HG03520 (cell line): Measurements from ENCODE around the gene CASP4.
"Not testable (repeated sequence)": the region's sequence is repeated elsewhere in the genome, so short reads cannot be mapped to it uniquely, and the experiment has no call there.

Source experiments
- ATAC-seq: cut with Tn5 transposase; IDR thresholded peaks from one replicate; pipeline ENCODE4 v1.9.1; 2021; ENCODE audit warnings: mild to moderate bottlenecking, moderate library complexity; ENCODE audit not compliant: unreplicated experiment

The CASP4 gene

DNA sequence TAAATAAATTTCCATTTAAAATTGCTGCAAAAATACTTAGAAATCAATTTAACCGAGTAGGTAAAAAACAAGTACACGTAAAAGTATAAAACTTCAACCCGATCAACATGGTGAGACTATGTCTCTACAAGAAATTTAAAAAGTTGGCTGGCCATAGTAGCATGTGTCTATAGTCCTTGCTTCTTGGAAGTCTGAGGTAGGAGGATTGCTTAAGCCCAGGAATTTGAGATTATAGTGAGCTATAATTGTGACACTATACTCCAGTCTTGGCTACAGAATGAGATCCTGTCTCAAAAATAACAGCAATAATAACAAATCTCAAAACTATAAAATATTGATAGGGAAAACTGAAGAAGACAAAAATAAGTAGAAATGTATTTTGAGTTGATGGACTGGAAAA is 11.1 kb downstream of the CASP4 start:
- ATAC-seq = no peak

DNA sequence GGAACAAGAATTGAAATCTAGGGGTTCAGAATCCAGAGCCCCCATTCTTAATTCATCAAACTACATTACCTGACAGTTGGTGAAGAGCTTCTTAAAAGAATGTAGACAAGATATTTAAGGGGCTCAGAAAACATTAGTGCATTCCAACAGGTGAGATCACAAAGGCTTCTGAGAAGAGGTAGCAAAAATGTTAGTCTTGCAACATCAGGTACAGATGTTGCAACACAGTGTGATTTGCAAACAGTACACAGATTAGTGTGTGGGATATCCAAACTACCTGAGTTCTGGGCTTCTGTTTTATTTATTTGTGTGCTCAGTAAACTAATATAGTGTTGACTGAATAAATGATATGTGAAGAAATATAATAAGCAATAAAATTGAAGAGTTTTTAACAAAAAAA is 11.8 kb downstream of the CASP4 start:
- no peak for ATAC-seq

DNA sequence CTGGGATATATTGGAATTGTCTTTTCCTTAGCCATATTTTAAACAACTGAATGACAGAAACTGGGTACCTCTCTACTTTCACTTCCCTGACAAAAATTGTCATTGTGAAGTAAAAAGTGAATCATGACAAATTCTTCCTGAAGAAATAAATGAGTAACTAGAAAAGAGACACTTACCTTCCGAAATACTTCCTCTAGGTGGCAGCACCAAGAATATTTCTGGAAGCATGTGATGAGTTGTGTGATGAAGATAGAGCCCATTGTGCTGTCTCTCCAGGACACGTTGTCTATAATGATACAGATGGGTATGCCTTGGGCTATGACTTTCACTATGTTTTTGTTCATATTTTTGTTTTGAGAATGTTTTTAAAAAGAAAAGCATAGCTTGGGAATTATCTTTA is 21.5 kb downstream of the CASP4 start:
- peak; percentile 95 for ATAC-seq

DNA sequence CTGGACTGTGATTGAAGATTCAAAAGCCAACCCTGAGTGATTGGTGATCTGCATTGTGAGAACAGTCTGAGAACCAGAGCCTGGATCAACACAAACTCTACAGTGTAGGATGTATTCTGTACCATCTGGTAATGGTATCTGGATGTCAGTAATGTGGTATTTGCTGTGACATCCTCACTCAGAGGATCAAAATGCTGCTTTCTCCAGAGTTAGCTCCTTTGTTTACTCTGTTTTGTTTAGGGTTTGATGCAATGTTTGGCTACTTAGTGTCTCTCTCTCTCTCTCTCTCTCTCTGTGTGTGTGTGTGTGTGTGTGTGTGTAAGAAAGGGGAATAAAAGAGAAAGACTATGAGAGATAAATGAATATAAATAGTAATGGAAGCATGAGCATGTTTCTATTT is 24.3 kb downstream of the CASP4 start:
- no peak for ATAC-seq

DNA sequence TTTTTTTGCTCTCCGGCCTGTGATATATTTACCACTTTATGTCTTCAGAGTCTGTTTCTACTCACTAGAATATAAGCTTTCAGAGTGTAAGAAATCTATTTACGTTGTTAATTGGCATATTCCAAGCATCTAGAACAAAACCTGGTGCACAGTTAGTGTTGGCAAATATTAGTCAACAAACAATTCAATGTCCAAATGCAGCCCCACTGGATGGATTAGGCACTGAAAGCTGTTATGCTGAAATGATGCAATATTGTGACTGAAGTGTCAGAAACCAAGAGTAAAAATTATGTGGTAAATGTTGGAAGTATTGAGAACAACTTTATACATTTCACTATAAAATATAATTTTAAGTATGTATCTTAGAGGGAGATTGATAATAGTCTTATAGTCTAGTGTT is 24.8 kb downstream of the CASP4 start:
- no peak for ATAC-seq

DNA sequence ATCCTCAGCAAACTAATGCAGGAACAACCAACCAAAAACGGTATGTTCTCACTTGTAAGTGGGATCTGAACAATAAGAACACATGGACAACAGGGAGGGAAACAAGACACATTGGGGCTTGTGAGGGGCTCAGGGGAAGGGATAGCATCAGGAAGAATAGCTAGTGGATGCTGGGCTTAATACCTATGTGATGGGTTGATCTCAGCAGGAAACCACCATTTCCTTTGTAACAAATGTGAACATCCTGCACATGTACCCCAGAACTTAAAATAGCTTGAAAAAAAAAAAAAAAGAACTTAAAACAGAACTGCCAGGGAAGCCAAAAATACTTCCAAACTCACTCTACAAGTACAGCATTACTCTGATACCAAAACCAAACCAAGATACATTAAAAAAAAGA is 33.8 kb downstream of the CASP4 start:
- no peak for ATAC-seq

DNA sequence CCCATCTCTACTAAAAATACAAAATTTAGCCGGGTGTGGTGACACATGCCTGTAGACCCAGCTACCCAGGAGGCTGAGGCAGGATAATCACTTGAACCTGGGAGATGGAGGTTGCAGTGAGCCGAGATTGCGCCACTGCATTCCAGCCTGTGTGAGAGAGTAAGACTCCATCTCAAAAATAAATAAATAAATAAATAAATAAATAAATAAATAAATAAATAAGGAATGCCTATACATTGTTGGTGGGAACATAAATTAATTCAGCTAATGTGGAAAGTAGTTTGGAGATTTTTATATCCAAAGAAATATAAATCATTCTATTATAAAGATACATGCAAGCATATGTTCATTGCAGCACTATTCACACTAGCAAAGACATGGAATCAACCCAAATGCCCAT is 34.3 kb downstream of the CASP4 start:
- not testable (repeated sequence) for ATAC-seq

DNA sequence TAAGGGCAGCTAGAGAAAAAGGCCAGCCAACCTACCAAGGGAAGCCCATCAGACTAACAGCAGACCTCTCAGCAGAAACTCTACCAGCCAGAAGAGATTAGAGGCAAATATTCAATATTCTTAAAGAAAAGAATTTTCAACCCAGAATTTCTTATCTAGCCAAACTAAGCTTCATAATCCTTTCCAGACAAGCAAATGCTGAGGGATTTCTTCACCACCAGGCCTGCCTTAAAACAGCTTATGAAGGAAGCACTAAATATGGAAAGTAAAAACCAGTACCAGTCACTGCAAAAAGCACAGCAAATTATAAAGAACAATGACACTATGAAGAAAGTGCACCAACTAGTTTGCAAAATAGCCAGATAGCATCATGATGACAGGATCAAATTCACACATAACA is 39.6 kb downstream of the CASP4 start:
- no peak for ATAC-seq

DNA sequence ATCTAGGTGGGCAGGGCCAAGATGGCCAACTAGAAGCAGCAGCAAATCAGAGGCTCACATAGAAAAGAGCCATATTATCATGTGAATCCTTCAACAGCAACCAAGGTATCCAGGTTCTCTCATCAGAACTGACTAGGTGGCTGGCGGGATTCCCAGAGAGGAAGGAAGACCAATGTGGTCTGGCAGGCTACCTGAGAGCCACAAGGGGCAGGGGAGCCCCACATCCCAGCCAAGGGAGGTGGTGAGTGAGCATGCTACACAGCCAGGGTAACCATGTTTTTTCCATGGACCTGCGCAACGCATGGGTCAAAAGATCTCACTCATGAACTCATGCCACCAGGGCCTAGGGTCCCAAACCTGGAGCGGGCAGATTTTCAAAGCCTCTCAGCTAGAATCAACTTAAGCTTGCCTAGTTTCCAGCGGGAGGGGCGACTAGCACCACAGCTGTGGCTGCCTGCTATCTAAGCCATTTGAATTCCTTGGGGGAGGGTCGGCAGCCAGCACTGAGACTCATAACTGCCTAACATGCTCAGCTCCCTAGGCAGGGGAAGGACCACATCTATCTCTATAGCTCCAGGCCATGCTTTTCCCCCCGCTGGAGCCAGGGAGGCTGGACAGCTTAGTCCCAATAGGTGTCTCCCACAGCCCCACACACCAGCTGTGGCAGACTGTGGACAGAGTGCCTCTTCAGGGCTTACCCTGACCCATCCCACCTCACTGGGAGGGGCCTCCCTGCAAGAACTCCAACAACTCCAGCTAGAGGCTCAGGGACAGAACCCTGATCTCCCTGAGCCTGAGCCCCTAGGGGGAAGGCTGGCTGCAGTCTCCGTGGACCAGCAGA is 41.4 kb downstream of the CASP4 start:
- no peak for ATAC-seq

DNA sequence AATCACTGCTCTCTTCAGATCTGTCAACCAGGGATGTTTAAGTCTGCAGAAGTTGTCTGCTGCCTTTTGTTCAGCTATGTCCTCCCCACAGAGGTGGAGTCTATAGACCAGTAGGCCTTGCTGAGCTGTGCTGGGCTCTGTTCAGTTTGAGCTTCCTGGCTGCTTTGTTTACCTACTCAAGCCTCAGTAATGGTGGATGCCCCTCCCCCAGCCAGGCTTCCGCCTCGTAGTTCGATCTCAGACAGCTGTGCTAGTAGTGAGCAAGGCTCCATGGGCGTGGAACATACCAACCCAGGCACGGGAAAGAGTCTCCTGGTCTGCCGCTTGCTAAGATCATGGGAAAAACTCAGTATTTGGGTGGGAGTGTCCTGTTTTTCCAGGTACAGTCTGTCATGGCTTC is 42.5 kb downstream of the CASP4 start:
- no peak for ATAC-seq

DNA sequence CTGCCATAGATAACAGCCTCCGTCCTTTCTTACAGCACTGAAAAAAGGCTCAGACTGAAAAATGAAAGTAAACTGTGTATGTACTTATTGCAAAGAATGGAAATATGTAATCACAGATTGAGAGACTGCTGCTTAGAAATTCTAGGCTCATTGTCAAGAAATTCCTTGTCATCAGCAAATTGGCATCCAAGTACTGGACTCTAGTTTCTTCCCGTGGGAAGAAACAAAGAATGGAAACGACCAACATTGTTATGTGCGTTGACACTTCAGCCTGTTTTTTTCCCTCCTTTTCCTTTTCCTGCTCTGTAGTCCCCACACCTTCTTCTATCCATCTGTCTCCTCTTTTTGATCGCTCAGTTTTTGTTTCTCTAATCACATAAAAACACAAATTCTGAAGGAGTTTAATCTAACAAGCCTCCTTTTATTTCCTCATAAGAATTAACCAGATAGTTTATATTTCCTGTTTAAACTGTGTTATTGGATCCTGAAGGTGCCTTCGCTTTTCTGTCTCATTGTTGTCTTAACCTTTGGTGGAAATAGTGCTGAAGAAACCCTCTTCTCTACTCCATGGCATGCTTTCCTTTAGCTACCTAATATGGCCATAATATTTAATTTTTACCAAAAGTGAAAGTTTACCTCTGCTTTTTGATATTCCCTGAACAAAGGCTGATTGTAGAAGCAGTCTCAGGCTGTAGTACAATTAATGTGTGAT is 50.1 kb downstream of the CASP4 start:
- peak; percentile 73 for ATAC-seq

DNA sequence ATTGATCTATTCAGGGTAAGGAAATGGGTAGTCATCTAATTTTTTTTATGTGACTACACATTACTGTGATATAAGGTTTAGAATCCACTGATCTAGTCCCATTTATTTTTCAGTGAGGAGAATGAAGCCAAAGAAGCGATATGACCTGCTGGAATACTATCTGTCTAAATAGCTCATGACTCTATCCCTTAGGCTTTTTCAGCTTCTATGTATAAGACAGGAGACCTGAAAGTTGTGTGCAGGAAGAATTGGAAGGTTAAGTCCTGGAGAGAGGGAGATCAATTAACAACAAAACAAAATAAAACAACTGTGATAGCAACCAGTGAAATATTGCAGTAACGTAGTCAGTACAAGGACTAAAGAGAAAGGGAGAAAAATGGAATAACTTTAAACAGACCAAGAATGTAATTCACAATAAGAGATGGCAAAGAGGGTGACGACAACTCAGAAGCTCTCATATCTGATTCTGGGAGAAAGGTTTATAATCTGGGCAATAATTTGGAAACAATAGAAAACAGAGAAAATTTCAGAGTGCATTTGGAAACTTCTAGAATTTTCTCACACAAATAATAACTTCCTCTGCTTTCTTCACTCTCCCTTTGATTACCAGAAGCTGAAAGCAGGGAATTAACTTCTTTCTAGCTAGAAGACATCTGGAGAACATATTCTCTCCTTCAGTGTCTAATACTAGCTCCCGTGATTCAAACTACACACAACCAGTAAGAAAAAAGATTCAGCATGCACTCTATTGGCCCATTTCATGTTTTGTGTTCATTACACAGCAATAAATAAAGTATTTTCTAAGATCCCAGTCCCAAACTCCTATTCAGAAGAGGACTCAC is 50.9 kb downstream of the CASP4 start:
- ATAC-seq = peak; percentile 30

DNA sequence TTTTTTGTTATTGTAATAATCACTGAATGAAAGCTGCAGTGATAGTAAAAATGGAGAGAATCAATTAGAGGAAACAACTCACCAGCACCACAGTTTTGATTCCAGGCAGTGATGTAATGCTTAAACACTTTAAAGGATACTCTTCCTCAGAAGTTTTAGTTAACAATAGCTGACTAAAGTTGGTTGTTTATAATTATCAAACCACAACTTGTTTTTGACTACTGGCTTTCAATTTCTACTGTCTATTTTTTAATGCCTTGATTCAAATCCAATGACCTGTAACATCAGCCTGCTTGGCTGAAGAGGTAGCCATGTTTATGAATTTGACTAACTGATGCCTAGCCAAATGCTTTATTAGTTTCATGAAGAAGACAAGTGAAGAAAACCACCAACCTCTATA is 51.9 kb downstream of the CASP4 start:
- ATAC-seq = no peak

DNA sequence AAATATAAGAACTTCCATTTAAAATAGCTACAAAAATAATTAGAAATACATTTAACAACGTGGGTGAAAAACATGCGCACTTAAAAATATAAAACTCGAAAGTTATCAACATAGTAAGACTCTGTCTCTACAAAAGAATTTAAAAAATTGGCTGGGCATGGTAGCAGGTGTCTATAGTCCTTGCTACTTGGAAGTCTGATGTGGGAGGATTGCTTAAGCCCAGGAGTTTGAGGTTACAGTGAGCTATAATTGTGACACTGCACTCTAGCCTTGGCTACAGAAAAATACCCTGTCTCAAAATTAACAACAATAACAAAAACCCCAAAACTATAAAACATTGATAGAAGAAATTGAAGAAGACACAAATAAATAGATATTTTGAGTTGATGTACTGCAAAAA is 56.3 kb downstream of the CASP4 start:
- no peak for ATAC-seq

DNA sequence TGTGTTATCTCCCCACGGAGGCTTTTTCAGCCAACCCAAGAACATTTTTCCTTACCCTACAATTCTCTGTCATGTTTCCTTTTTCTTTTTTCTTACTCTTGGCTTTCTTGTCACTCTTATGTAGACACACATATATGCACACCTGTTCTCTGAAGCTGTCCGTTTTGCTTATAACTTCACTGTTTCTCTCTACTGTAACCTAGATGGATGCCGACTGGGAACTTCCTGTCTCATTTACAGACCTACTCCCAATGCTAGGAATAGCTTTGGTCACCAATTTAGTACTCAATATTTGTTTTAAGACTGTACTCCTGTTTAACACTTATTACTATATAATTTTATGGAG is 60.2 kb downstream of the CASP4 start:
- no peak for ATAC-seq

DNA sequence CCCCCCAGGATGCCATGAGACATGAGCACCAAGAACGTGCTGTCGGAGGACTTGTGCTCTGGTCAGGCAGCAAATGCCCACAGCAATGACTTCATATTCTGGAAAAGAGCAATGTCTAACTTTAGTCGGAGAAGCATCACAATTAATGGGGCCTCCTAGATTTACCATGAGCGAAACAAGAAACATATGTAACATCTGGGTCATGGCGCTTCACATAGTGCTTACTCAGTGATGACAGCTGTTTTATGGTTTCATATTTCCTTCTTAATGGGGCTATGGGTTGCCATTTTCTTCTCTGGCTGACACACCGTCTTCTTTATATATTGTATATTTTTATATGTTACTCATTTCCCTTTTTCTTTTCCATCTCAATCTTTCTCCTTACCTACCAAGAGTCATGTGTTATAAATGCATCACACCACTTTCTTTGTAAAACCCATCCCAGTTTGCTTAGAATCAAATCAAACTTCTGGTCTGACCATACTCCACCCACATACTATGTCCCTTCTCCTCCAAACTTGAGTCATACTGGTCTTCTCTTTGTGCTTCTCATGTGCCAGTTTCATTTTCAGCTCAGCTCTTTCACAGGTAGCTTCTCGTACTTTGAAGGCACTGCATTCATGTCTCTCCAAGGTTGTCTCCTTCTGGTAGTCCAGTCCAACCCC is 60.7 kb downstream of the CASP4 start:
- peak; percentile 90 for ATAC-seq

DNA sequence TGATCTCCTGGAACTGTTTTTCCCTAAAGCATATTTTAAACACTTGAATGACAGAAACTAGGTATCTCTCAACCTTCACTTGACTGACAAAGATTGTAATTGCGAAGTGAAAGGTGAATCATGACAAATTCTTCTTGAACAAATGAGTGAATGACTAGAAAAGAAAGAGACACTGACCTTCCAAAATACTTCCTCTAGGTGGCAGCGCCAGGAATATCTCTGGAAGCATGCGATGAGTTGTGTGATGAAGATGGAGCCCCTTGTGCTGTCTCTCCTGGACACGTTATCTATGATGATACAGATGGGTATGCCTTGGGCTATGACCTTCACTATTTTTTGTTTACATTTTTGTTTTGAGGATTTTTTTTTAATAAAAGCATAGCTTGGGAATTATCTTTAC is 63.1 kb downstream of the CASP4 start:
- ATAC-seq = no peak

DNA sequence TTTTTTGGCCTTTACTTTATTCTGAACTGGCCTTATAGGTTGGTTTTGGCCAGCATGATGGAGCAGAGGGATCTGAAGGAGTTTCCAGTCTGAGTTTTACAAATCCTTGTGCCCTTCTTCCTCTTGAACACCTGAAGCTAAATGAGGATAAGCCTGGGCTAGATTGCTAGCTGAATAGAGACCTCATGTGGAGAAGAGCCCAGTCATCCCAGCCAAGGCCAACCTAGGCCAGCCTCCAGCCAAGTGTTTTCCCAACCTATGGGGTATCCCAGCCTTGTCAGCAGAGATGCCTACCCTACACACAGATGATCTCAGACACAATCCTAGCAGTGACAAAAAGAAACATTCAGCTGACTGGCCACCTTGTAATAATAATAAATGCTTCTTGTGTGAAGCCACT is 69.1 kb downstream of the CASP4 start:
- no peak for ATAC-seq

DNA sequence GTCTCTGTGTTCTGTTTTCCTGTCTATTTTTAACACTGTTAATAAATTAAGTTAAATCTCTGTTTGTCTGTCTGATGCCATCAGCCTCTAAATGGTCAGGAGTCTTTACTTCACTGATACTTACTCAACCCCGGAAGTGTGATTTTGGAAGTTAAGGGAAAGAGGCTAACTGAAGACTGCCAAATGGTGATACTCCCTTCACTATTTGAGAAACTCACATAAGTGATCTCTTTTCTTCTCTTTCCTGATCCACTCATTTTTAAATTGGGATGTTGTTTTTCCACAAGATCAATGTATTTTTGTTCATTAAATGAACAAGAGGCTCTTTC is 69.7 kb downstream of the CASP4 start:
- ATAC-seq = no peak

DNA sequence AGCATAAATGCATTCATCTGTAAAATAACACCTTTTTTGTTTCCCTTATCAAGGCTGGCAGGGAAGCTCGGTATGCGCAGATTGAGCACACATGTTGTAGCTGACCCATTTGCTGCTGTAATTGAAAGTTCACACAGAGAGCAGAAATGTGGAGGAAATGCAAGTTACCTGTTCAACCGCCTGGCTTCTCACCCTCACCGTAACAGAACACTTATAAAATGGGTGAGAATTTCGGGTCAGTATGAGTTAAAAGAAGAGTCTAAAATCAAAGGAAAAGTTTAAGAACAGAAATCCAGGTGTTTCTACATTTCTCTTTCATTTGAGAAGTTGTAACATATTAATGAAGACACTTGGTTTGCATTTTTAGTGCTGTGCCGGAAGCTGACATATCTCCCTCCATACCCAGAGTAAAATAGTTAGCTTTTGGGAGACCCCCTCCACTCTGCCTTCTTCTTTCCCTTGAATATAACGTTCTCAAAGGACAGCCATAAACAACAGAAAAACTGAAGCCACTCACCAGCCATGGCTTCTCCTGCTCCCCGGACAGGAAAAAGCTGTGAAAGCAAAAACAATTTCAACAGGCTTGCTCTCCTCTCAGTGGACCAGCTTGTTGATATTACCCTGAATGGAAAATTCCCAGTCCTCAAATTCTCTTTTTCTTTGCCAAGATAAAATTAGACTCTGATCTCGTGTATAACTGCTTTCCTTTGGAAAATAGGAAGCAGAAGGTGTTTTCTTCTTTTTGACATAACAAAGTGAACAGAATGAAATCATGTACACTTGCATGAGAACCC is 70.3 kb downstream of the CASP4 start, which contains the start of gene CASP12:
CASP12 (minus strand) TSS at position 570 of the 794 bp plus-strand sequence.
- ATAC-seq = no peak
